GM12892 (cell line): ENCODE data around the gene BCL11B.

Source experiments
- POLR2A ChIP-seq: IDR thresholded peaks from 2 replicates; pipeline ENCODE4 v1.6.1; 2011; ENCODE audit warnings: low read depth, low read length, control low read depth
- POLR2AphosphoS5 ChIP-seq: IDR thresholded peaks from 2 replicates; pipeline ENCODE4 v1.6.1; 2011; ENCODE audit warnings: low read depth, low read length, control low read depth
- TAF1 ChIP-seq: IDR thresholded peaks from 2 replicates; pipeline ENCODE4 v1.6.1; 2011; ENCODE audit warnings: low read depth, mild to moderate bottlenecking, control low read depth, low read length, borderline replicate concordance

DNA sequence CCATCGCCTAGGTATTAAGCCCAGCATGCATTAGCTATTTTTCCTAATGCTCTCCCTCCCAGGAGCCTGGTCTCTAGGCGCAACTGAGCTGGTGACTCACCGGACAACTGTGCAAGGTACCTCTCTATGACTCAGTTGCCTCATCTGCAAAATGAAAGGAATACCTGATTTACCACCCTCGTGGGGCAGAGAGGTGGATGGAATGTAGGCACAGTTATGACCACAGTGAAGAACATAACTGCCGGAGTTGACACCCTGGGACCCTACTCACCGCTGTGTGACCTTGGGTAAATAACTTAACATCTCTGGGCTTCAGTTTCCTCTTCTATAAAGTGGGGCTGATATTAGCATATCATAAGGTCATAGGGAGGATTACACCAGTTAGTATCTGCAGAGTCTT is 22.6 kb downstream of the BCL11B start:
- TF ChIP-seq POLR2AphosphoS5 = no peak
- TF ChIP-seq POLR2A = no peak
- no peak for TF ChIP-seq TAF1
